ENCODE measurements around the gene BNIPL.

GRCh38 chr1:151065089-151065645 is 28.8 kb downstream of the BNIPL start:
- TF ChIP-seq PHF8 (conservative IDR thresholded peaks at IDR 0.05; ENCODE audit: low read depth, low read length) (no peak), RXRA (IDR thresholded peaks at IDR 0.05; ENCODE audit: insufficient read depth, low read depth, low read length) (no peak), CTCF (IDR thresholded peaks at IDR 0.05; ENCODE audit: control extremely low read depth in 1 of 3, insufficient read depth in 1 of 3, low read depth in 1 of 3, low read length in 3 of 3) (no peak), POLR2A (IDR thresholded peaks at IDR 0.05; ENCODE audit: control extremely low read depth in 1 of 2, low read depth in 2 of 2, low read length in 2 of 2) (no peak), SIRT6 (IDR thresholded peaks at IDR 0.05; ENCODE audit: low read length) (no peak), EP300 (IDR thresholded peaks at IDR 0.05; ENCODE audit: borderline replicate concordance in 1 of 2, low read depth in 2 of 2, low read length in 2 of 2) (no peak), POLR2AphosphoS5 (IDR thresholded peaks at IDR 0.05; ENCODE audit: low read depth, low read length) (no peak), RNF2 (IDR thresholded peaks at IDR 0.05; ENCODE audit: borderline replicate concordance, low read depth, low read length, missing control alignments, poor library complexity, severe bottlenecking) (no peak), ZNF274 (IDR thresholded peaks at IDR 0.05; ENCODE audit: borderline replicate concordance, extremely low read depth, low read length) (no peak), JUN (IDR thresholded peaks at IDR 0.05; ENCODE audit: low read depth, low read length) (no peak), SP4 (IDR thresholded peaks at IDR 0.05; ENCODE audit: low read length) (no peak), CREB1 (IDR thresholded peaks at IDR 0.05) (no peak)
- TF ChIP-seq, protein P1, sequence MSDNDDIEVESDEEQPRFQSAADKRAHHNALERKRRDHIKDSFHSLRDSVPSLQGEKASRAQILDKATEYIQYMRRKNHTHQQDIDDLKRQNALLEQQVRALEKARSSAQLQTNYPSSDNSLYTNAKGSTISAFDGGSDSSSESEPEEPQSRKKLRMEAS (IDR thresholded peaks at IDR 0.05) = no peak
- TF ChIP-seq, protein P2, sequence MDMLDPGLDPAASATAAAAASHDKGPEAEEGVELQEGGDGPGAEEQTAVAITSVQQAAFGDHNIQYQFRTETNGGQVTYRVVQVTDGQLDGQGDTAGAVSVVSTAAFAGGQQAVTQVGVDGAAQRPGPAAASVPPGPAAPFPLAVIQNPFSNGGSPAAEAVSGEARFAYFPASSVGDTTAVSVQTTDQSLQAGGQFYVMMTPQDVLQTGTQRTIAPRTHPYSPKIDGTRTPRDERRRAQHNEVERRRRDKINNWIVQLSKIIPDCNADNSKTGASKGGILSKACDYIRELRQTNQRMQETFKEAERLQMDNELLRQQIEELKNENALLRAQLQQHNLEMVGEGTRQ (IDR thresholded peaks at IDR 0.05; ENCODE audit: low read length) = no peak

Data from H1 (cell line).